ENCODE results near the gene ERP44. TPM values are rescaled to one million over a fixed set of nuclear protein-coding genes. Genes with fewer than 3 reads are reported as not detected.
"Not testable (repeated sequence)": the region's sequence is repeated elsewhere in the genome, so short reads cannot be mapped to it uniquely, and the experiment has no call there.

The ERP44 gene
- 12.1 and 17.4 TPM in 2 replicates for total RNA-seq (2014; rRNA removed; shearing (Covaris generic))
- 17.3 and 18.2 TPM in 2 replicates for polyA plus RNA-seq (2015; cell fraction: cytosol; rRNA removed)
- 35.5 and 39.7 TPM in 2 replicates for polyA plus RNA-seq (2015; cell fraction: nucleus; rRNA removed)

- DNase-seq (ENCODE audit: low read depth) = peak; percentile 99
Observed at GRCh38 chr9:100098887-100099721, at the start of gene ERP44, which contains the start of gene INVS. Gene ERP44 (minus strand): TSS chr9:100099000. CDS start chr9:100098840, 160 bp downstream. Gene INVS (plus strand): TSS chr9:100099243. CDS start chr9:100104522, 5,279 bp downstream.

GRCh38 chr9:100145976-100146375, 47.2 kb upstream of the ERP44 start:
- not testable (repeated sequence) for DNase-seq (ENCODE audit: low read depth)

DNA sequence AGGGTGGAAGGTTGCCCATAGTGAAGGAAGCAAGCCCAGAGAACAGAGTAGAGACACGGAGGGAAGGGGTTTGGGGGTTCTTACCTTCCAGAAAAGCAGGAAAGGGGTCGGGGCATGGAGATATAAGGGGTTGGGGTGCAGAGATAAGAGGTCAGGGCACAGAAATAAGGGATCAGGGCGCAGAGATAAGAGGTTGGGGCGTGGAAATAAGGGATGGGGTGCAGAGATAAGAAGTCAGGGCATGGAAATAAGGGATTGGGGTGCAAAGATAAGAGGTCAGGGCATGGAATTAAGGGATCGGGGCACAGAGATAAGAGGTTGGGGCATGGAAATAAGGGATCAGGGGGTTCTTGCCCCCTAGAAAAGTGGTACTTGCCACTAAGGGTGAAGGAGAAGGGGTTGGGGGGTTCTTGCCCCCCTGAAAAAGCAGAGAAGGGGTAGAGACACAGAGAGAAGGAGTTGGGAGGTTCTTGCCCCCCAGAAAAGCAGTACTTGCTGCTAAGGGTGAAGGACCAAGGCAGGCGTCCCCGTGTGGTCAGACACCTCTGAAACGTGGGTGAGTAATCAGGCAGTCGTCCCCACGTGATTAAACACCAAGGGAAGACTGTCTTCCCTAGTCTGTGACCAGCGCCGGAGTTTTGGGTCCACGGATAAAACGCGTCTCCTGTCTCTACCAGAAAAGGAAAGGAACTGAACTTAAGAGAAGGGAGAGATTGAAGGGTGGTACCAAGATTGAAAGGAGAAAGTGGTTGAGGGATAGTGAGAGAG, 46.6 kb upstream of the ERP44 start:
- not testable (repeated sequence) for DNase-seq (ENCODE audit: low read depth)

- DNase-seq (ENCODE audit: low read depth) = not testable (repeated sequence)
Observed at GRCh38 chr9:100141862-100142261, 43.1 kb upstream of the ERP44 start.

- not testable (repeated sequence) for DNase-seq (ENCODE audit: low read depth)
Observed at GRCh38 chr9:100140303-100140702, 41.5 kb upstream of the ERP44 start.

DNA sequence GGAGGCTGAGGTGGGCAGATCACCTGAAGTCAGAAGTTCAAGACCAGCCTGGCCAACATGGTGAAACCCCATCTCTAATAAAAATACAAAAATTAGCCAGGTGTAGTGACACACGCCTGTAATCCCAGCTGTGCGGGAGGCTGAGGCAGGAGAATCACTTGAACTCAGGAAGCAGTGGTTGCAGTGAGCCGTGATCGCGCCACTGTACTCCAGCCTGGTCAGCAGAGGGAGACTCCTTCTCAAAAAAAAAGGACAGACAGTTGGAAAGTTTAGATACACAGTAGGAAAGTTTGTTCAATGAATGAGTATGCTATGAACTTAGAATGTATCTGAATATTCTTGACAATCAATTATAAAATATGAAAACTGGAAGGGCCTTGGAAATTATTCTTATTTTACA, 38.0 kb upstream of the ERP44 start:
- peak; percentile 31 for DNase-seq (ENCODE audit: low read depth)

- DNase-seq (ENCODE audit: low read depth) = no peak
Observed at GRCh38 chr9:100134731-100135130, 35.9 kb upstream of the ERP44 start.

- DNase-seq (ENCODE audit: low read depth) = no peak
Observed at GRCh38 chr9:100131875-100132430, 33.2 kb upstream of the ERP44 start.

DNA sequence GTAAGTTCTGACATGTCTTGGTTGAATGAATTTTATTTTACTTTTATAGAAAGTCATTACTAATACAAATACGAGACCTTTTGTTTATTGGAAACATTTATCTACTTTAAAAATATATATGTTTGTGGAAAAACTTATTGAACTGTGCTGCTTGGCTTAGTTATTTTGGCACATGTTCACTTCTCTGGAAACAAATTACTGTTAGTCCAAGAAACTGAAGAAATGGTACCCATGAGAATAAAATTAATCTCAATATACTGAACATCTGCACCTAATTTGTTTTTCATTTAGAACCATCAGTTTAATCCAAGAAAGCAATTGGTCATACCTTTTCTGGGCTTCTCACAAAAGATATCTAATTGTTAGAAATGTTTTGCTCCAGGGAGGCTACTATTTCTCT, 32.4 kb upstream of the ERP44 start:
- DNase-seq (ENCODE audit: low read depth) = no peak

GRCh38 chr9:100129772-100130171, 31.0 kb upstream of the ERP44 start:
- no peak for DNase-seq (ENCODE audit: low read depth)

GRCh38 chr9:100126423-100126822, 27.6 kb upstream of the ERP44 start:
- no peak for DNase-seq (ENCODE audit: low read depth)

DNA sequence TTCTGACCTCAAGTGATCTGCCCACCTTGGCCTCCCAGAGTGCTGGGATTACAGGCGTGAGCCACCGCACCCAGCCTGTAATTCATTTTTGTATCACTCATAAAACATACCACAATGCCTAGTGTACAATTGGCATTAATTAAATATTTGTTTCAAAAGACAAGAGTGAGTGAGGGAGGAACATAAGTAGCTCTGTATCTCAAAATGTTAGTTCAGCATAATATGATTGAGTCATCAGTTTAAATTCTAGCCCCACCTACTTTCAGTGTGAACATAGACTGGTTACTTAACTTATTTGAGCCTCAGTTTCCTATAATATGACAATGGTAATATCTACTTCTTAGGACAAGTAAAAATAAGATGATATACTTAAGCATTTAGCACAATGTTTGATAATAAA, 27.1 kb upstream of the ERP44 start:
- no peak for DNase-seq (ENCODE audit: low read depth)

GRCh38 chr9:100125236-100125635, 26.4 kb upstream of the ERP44 start:
- DNase-seq (ENCODE audit: low read depth) = no peak

- DNase-seq (ENCODE audit: low read depth) = no peak
Observed at GRCh38 chr9:100120286-100120685, 21.5 kb upstream of the ERP44 start.

GRCh38 chr9:100117316-100117715, 18.5 kb upstream of the ERP44 start:
- DNase-seq (ENCODE audit: low read depth) = no peak

- no peak for DNase-seq (ENCODE audit: low read depth)
Observed at GRCh38 chr9:100112677-100113336, 14.0 kb upstream of the ERP44 start.

DNA sequence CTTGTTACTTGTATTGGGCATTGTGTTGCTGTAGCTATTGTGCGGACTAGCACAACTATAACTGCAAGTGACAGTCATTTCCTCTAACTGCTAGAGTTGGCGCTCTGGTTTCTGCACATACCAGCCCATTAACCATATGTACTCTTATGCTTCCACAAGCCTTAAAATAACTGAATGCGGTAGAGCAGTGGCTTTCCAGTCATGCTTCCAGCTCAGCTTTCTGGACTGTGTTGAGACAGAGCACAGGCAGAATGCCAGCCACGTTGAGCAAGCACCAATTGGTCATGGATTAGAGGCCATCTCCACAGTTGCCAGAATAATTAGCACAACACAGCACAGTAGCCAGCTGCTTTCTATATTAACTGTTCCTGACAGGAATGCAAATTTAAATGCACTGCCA, 12.4 kb upstream of the ERP44 start:
- DNase-seq (ENCODE audit: low read depth) = peak; percentile 94

GRCh38 chr9:100108559-100108958, 9.8 kb upstream of the ERP44 start:
- DNase-seq (ENCODE audit: low read depth) = no peak

DNA sequence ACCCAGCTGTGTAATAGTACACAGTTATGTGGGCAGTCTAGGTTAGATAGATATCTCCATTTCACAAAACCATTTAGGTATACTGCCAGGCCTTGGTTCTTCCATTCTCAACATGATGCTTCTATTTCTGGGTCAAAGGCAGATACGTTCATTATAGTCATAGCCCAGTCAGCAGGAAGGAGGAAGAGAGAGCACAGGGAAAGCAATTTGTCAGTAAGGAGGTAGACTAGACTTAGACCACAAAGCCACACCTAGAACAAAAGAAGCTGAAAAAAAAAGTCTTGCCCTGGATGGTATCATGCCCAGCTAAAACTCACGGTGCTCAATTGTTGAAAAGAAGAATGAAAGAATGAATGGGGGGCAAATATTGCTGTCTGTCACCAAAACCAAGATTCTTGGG, 7.8 kb upstream of the ERP44 start:
- DNase-seq (ENCODE audit: low read depth) = no peak

DNA sequence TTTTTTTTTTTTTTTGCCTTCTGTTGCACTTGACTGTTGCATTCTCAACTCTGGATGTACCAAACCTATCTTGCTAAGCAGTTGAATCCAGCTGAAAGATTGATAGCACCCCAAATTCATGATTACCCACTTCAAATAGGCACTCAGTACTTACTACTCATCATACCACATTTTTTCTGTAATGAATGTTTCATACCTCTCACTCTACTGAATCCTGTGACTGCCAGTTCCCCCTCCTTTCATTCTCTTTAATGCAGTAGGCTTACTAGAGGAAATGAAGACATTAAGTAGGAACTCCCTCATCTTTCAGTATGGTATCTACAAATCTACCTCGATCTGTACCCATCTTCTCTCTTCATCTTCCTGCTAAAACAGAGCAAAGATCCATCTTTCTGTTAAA, 7.1 kb upstream of the ERP44 start:
- no peak for DNase-seq (ENCODE audit: low read depth)

- DNase-seq (ENCODE audit: low read depth) = peak; percentile 25
Observed at GRCh38 chr9:100104314-100104713, 5.5 kb upstream of the ERP44 start.

Data from HT1080 (cell line).